Measurements from ENCODE around the gene ATAD3B. TPM values are rescaled to one million over a fixed set of nuclear protein-coding genes. Genes with fewer than 3 reads are reported as not detected.
A peak's percentile ranks its signal among the peaks of the same experiment; 100 is the strongest.
"Not testable (repeated sequence)": the region's sequence is repeated elsewhere in the genome, so short reads cannot be mapped to it uniquely, and the experiment has no call there.

Gene ATAD3B
- total RNA-seq, 1 donor from 2014 or later = 20.2 TPM

- not testable (repeated sequence) for DNase-seq (ENCODE audit: low read depth)
These were observed 20.9 kb upstream of the ATAD3B start for GRCh38 chr1:1450616-1451015.

DNA sequence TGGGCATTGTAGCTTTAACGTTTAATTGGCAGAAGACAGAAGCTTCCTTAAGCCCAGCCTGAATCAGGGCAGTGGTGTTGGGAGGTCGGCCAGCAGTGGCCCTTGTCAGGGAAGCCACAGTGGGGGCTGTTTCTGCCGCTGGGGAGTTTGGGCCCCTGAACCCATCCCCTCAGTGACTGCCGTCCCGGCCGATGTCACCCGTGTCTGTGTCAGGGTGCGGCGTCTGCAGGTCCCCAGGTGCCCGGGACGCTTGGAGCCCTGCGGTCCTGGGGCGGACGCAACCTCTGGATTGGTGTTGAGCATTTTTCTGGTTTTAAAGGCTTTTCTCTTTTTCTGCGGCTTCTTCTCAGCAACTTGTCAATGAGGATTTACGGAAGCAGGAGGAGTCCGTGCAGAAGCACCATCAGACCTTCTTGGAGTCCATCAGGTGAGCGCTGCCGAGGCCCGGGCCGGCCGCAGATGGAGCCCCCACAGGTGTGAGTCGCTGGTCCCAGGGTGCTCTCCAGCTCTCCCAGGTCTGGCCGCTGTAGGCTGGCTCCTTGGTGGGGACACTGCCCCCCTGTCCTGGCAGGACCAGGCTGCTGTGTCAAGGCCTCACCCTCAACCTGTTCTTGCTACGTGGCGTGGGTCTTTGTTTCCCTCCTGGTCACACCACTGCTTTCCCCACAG, 19.7 kb upstream of the ATAD3B start:
- no peak for DNase-seq (ENCODE audit: low read depth)

DNA sequence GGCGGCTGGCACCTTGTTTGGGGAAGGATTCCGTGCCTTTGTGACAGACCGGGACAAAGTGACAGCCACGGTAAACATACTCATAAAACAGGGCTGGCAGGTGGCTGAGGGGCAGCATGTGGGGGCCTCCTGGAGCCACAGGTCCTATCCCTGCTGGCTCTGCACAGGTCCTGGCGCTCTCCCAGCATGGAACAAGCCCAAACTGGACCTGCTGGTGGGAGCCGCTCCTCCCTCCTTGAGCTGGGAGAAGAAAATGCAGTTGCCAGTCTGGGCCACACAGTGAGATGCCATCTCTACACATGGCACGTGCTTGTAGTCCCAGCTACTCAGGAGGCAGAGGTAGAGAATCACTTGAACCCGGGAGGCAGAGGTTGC, 19.2 kb upstream of the ATAD3B start:
- DNase-seq (ENCODE audit: low read depth) = not testable (repeated sequence)

- DNase-seq (ENCODE audit: low read depth) = no peak
These were observed 18.7 kb upstream of the ATAD3B start for GRCh38 chr1:1452882-1453281.

- DNase-seq (ENCODE audit: low read depth) = not testable (repeated sequence)
These were observed 17.1 kb upstream of the ATAD3B start for GRCh38 chr1:1454286-1455056.

GRCh38 chr1:1455366-1455884, 16.1 kb upstream of the ATAD3B start:
- no peak for DNase-seq (ENCODE audit: low read depth)

DNA sequence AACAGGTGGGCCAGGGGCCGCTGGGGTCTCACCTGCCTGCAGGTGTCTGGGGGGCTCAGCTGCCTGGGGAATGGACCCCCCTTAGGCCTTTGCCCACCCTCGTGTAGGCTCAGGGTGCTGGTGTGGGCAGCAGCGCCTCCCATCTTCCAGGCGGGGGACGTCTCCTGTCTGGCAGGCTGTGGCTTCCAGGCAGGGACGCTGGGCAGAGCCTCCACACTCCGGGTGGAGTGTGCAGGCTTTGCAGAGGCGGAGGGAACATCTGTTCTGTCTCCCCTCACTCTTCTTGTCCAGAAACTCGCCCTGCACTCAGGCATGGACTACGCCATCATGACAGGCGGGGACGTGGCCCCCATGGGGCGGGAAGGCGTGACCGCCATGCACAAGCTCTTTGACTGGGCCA, 15.6 kb upstream of the ATAD3B start:
- not testable (repeated sequence) for DNase-seq (ENCODE audit: low read depth)

- DNase-seq (ENCODE audit: low read depth) = not testable (repeated sequence)
These were observed 14.8 kb upstream of the ATAD3B start for GRCh38 chr1:1456683-1457255.

DNA sequence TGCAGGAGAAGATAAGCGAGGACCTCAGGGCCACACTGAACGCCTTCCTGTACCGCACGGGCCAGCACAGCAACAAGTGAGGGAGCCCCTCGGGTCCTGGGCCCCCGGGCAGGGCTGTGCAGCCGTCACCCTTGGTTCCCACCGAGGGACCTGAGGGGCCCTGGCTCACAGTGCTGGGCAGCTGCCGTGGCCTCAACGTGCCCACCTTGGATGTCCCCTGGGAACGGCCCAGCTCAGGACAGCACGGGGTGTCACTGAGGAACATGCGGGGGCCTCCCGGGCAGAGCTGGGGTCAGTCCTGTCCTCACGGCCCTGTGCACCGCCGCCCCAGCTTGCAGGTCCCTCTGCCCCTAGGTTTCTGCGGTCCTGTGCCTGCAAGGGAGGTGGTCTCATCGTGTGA, 12.4 kb upstream of the ATAD3B start:
- DNase-seq (ENCODE audit: low read depth) = not testable (repeated sequence)

DNA sequence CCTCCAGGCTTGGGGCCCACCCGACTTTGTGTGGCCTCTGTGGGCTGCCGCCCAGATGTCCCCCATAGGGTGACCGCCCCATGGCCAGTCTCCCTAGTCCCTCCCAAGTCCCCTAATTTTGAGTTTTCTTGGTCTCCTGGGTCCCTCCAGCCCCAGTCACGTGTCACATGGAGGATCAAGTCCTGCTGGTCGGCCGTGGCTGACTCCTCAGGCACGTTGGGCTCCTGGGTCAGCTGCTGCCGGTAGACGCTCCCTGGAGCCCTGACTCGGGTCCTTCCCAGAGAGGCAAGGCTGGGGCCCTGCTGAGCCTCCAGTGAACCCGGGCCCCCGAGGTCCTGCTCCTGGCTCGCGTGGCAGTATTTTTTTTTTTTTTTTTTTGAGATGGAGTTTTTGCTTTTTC, 11.9 kb upstream of the ATAD3B start:
- DNase-seq (ENCODE audit: low read depth) = not testable (repeated sequence)

GRCh38 chr1:1460540-1461130, 10.9 kb upstream of the ATAD3B start:
- DNase-seq (ENCODE audit: low read depth) = no peak

DNA sequence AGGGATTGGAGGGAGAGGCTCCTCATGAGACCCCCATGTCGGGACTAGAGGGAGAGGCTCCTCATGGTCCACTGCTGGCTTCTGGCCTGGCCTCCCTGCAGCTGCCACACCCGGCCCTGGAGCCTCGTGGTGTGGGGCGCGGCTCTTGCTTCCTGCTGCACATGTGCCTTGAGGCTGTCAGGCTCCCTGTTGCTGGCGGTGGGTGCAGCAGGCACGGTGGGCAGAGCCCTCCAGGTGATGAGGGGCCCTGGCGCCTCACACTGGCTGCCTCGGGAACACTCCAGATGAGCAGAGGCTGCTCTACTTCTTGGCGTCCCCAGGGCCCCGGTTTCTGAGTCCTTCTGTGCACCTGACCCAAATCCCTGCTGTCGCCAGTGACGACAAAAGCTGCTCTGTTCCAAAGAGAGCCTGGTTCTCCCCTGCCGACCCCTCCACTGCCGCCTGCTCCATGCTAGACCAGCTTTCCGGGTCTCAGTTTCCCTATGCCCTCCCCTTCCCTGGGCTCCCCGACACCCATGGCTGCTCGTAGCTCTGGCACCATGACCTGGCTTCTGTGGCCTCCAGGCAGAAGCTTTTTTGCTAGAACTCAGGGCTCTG, 9.7 kb upstream of the ATAD3B start:
- no peak for DNase-seq (ENCODE audit: low read depth)

- DNase-seq (ENCODE audit: low read depth) = no peak
These were observed 9.1 kb upstream of the ATAD3B start for GRCh38 chr1:1462318-1462966.

DNA sequence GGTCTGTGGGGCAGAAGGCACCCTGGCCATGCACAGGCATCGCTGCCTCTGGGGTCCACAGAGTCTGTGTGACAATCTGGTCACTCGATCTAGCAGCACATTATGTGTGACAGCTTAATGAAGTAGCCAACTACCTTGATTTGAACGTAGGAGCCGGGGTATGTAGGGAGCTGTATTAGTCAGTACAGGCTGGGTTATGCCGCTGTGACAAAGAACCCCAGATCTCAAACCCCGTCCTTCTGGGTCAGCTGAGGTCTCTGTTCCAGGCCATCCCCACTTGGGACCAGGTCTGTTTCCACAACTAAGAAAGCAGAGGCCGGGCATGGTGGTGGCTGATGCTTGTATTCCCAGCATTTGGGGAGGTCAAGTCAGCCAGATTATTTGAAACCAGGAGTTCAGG, 8.3 kb upstream of the ATAD3B start:
- DNase-seq (ENCODE audit: low read depth) = no peak

- not testable (repeated sequence) for DNase-seq (ENCODE audit: low read depth)
These were observed 3.2 kb upstream of the ATAD3B start for GRCh38 chr1:1468196-1468985.

GRCh38 chr1:1470626-1471388, 758 bp upstream of the ATAD3B start:
- DNase-seq (ENCODE audit: low read depth) = peak; percentile 21

GRCh38 chr1:1472053-1472876, 700 bp downstream of the ATAD3B start:
- DNase-seq (ENCODE audit: low read depth) = not testable (repeated sequence)

- not testable (repeated sequence) for DNase-seq (ENCODE audit: low read depth)
These were observed 4.4 kb downstream of the ATAD3B start for GRCh38 chr1:1476011-1476410.
